UCSD-AML1 (cell line): ENCODE measurements around the gene EP400.

ENCODE experiments used
- DNase-seq: peaks from one replicate; lab custom pipeline; 2025; ENCODE audit not compliant: unreplicated experiment; lab: John Stamatoyannopoulos, UW

EP400 gene

GRCh38 chr12:131911028-131911650 lies 38.6 kb upstream of the EP400 start:
- DNase-seq, result no peak

GRCh38 chr12:131911851-131912477 lies 37.8 kb upstream of the EP400 start:
- no peak for DNase-seq

GRCh38 chr12:131912518-131913274 lies 37.0 kb upstream of the EP400 start:
- no peak for DNase-seq

- DNase-seq, result no peak
These were observed 36.1 kb upstream of the EP400 start for GRCh38 chr12:131913666-131914065.

GRCh38 chr12:131914179-131914702 lies 35.5 kb upstream of the EP400 start:
- no peak for DNase-seq

- DNase-seq, result no peak
These were observed 34.6 kb upstream of the EP400 start for GRCh38 chr12:131915000-131915689.

GRCh38 chr12:131915823-131916222 lies 33.9 kb upstream of the EP400 start:
- DNase-seq, result no peak

GRCh38 chr12:131916306-131917138 lies 33.2 kb upstream of the EP400 start:
- DNase-seq, result no peak

- no peak for DNase-seq
These were observed 32.5 kb upstream of the EP400 start for GRCh38 chr12:131917139-131917710.

- DNase-seq, result no peak
These were observed 31.9 kb upstream of the EP400 start for GRCh38 chr12:131917711-131918306.

GRCh38 chr12:131918311-131919050 lies 31.3 kb upstream of the EP400 start:
- DNase-seq, result no peak

GRCh38 chr12:131919051-131919347 lies 30.7 kb upstream of the EP400 start:
- DNase-seq, result no peak

- DNase-seq, result no peak
These were observed 30.2 kb upstream of the EP400 start for GRCh38 chr12:131919366-131920156.

GRCh38 chr12:131920157-131920508 lies 29.6 kb upstream of the EP400 start:
- no peak for DNase-seq

- no peak for DNase-seq
These were observed 28.6 kb upstream of the EP400 start for GRCh38 chr12:131920902-131921840.

GRCh38 chr12:131921866-131922769 lies 27.6 kb upstream of the EP400 start:
- DNase-seq, result no peak
